Left hindlimb (tissue), 1 donor: ENCODE results near the gene COQ10B.

Experiments used
- DNase-seq: peaks from one replicate; pipeline ENCODE4 v3.0.0-alpha.2; 2018

The COQ10B gene

DNA sequence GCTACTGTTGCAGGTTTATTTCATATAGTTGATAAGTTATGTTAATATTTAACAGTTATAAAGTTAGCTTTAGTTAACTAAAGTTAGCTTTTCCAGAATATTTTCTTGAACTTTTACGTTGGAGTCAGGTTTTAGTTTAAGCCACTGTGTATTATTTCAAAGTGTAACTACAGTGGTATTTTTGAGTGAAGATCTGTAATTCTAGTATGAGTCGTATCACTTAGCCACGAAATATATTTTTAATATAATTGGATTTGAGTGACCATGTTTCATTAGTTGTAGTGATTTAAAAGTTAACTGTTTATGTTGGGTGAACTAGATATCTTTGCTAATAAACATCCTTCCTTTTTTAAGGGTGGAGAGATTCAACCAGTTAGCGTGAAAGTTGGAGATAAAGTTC is 49.3 kb downstream of the COQ10B start:
- DNase-seq = no peak

GRCh38 chr2:197504000-197504399 is 50.6 kb downstream of the COQ10B start:
- DNase-seq = no peak

- no peak for DNase-seq
Measured at GRCh38 chr2:197504512-197504911, 51.2 kb downstream of the COQ10B start.

- DNase-seq = no peak
Measured at GRCh38 chr2:197506658-197507057, 53.3 kb downstream of the COQ10B start.

GRCh38 chr2:197513915-197514314 is 60.6 kb downstream of the COQ10B start:
- no peak for DNase-seq

DNA sequence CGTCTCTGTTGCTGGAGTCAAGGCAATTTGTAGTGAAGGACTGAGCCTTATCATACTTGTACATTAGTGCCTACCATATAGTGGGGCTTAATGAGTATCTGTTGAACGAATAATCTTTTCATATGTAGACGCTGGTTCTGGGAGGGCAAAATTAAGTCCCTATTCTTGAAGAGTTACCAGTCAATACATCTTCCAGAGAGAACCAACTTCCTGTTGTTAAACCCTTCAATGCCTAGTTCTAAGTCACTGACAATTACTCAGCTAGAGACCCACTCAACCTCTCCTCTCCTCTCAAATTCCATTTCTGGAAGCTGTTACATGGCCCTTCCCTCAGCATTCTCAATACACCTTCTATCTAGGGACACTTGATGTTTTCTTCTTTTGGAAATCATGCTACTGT is 61.4 kb downstream of the COQ10B start:
- DNase-seq = no peak

- no peak for DNase-seq
Measured at GRCh38 chr2:197515315-197515738, 62.0 kb downstream of the COQ10B start.

DNA sequence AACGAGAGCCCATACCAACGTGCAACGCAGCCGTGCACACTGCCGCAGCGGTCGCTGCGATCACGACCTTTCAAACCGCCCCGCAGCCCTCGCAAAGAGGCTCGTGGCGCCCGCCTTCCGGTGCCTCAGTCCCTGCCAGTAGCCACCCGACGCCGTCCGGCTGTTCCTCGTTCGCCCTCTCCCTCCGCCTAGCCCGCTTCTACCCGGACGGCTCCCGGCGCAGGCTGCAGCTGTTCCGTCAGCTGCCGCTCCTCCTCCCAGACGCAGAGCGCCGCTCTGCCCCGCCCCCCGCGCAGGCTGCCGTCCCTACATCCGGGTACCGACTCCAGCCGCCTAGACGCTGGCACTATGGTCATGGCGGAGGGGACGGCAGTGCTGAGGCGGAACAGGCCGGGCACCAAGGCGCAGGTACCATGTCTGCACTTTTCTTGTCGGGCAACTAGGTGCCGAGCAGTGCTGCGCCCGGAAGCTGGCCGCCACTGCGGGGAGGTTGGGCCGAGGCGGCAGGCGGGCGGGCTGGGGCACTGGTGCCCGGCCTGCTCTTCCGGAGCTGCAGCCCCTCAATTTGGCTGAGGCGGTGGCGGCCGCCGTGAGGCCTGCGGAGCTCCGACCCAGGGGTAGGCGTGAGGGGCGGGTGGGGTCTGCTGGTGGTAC is 62.5 kb downstream of the COQ10B start, which contains the start of gene MOB4:
TSS of gene MOB4 (plus strand) at position 328 of the 654 bp plus-strand sequence. CDS start at position 349, 21 bp downstream.
- DNase-seq = peak; percentile 96

GRCh38 chr2:197516393-197516761 is 63.0 kb downstream of the COQ10B start:
- DNase-seq = no peak

DNA sequence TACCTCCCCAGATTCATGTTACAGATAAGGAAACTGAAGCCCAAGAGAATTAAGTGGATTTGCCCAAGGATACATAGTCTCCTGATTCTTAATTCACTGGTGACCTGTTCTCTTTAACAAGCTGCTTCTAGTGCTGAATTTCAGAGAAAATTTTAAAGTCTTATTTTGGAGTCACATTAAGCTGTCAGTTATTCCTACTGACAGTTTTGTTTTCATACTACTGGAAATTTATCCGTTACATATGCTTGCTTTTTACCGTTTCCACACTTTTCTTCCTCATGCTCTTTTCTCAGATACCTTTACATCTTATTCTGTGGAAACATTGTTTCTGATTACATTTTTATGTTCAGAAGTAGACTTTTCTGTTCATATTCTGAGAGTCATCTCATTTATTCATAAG is 63.8 kb downstream of the COQ10B start:
- DNase-seq = no peak
